ENCODE data around the gene LINGO3.

LINGO3 gene

DNA sequence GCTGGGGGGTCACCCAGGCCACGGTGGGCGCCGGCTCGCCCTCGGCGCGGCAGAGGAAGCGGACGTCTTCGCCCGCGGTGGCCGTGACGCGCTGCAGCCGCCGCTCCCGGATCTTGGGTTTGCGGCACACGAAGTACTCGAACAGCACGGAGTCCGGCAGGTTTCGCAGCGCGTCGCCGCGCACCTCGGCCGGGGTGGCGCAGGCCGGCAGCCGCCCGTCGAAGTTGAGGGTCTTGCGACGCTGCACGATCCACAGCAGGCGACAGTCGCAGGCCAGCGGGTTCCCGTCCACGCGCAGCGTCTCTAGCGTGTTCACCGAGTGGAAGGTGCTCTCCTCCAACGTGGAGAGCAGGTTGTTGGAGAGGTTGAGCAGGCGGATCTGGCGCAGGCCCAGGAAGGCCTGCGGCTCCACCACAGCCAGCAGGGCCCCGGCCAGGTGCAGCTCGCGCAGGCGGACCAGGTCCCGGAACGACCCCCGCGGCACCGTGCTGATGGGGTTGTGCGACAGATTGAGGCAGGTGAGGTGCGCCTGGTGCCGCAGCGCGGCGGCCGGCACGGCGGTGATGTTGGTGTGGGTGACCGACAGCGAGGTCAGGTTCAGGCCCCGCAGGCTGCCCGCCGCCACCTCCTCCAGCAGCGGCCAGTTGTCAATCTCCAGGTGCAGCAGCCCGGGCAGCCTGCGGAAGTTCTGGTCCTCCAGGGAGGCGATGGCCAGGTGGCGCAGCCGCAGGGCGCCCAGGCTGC is 17.3 kb downstream of the LINGO3 start:
- in situ Hi-C loops (cut with HindIII; ENCODE audit: low pct_ligation_motif_present, low sequenced_read_pairs): no loop called here
- H3K27ac ChIP-seq: no peak overlapping the region
- peaks cover 46% of the 10 kb centered on the region for H3K27me3 ChIP-seq (replicated peaks)
- TF ChIP-seq, protein P1, sequence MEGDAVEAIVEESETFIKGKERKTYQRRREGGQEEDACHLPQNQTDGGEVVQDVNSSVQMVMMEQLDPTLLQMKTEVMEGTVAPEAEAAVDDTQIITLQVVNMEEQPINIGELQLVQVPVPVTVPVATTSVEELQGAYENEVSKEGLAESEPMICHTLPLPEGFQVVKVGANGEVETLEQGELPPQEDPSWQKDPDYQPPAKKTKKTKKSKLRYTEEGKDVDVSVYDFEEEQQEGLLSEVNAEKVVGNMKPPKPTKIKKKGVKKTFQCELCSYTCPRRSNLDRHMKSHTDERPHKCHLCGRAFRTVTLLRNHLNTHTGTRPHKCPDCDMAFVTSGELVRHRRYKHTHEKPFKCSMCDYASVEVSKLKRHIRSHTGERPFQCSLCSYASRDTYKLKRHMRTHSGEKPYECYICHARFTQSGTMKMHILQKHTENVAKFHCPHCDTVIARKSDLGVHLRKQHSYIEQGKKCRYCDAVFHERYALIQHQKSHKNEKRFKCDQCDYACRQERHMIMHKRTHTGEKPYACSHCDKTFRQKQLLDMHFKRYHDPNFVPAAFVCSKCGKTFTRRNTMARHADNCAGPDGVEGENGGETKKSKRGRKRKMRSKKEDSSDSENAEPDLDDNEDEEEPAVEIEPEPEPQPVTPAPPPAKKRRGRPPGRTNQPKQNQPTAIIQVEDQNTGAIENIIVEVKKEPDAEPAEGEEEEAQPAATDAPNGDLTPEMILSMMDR (IDR thresholded peaks at IDR 0.05; ENCODE audit: low read depth, low read length, missing control alignments): no peak
- no peak overlapping the region for H3K4me3 ChIP-seq (ENCODE audit: low read depth, low read length)
- no peaks in the 10 kb centered on the region for H3K36me3 ChIP-seq (replicated peaks)
- DNase-seq: no peak

DNA sequence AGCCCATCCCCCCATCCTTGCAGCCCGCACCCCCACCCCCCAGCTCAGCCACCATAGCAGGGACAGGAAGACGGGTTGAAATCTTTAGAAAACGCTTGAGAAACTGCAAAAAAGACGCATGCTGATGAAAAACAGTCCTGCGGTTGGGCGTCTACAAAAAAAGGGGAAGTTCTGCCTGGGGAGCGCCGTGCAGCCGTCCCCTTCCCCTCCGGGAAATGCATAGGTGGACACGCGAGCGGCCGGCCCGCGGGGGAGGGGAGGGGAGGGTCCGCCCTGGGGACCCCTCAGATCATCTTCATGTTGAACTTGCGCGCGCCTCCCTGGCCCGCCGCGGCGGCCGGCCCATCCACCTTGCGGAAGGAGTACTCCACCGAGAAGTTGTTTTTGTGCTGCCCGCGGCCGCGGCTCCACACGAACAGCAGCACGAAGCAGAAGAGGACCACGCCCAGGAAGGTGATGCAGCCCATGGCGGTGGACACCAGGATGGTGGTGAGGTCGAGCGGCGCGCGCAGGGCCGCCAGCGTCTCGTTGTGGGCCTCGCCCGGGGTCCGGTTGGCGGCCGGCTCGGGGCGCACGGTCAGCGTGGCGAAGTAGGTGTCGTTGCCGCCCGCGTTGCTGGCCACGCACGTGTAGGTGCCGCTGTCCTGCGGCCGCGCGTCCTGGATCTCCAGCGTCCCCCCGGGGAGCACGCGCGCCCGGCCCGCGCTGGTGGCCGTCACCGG is 18.1 kb downstream of the LINGO3 start:
- Histone ChIP-seq H3K36me3 (replicated peaks) (no peaks in the 10 kb centered on the region), H3K4me3 (ENCODE audit: low read depth, low read length) (no peak overlapping the region), H3K27ac (no peak overlapping the region), H3K27me3 (replicated peaks) (peaks cover 46% of the 10 kb centered on the region)
- in situ Hi-C loops (cut with HindIII; ENCODE audit: low pct_ligation_motif_present, low sequenced_read_pairs): no loop called here
- TF ChIP-seq, protein P1 (IDR thresholded peaks at IDR 0.05; ENCODE audit: low read depth, low read length, missing control alignments): no peak
- no peak for DNase-seq

DNA sequence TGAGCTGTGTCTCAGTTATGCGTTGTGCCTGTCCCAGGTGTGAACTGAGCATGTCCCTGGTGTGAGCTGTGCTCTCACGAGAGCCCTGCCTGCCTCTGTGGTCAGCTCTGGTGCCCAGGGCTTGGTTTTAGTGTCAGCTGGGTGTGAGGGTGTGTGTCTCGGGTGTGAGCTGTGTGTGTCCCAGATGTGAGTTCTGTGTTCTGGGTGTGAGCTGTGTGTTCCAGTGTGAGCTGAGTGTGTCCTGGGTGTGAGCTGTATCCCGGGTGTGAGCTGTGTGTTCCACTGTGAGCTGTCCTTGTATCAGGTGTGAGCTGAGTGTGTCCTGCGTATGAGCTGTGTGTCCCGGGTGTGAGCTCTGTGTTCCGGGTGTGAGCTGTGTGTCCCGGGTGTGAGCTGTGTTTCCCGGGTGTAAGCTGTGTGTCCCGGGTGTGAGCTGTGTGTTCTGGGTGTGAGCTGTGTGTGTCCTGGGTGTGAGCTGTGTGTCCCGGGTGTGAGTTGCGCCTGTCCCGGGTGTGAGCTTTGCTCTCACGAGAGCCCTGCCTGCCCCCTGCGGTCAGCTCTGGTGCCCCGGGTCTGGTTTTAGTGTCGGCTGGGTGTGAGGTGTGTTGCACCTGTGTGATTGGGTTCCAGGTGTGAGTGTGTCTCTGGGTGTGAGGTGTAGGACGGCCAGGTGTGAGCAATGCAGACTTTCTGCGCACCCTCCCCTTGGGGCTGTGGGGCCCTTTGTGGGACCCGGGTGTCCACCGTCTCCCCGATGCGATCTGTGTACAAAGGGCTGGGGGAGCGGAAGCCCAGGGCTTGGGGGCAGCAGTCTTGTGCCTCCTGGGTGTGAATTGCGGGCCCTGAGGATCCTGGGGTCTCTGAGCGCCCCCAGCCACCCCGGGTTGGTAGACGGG is 18.9 kb downstream of the LINGO3 start:
- Histone ChIP-seq H3K27me3 (replicated peaks) (peaks cover 46% of the 10 kb centered on the region), H3K36me3 (replicated peaks) (no peaks in the 10 kb centered on the region), H3K27ac (no peak overlapping the region), H3K4me3 (ENCODE audit: low read depth, low read length) (no peak overlapping the region)
- DNase-seq: no peak
- TF ChIP-seq, protein P1 (IDR thresholded peaks at IDR 0.05; ENCODE audit: low read depth, low read length, missing control alignments): no peak
- in situ Hi-C loops (cut with HindIII; ENCODE audit: low pct_ligation_motif_present, low sequenced_read_pairs): no loop called here

DNA sequence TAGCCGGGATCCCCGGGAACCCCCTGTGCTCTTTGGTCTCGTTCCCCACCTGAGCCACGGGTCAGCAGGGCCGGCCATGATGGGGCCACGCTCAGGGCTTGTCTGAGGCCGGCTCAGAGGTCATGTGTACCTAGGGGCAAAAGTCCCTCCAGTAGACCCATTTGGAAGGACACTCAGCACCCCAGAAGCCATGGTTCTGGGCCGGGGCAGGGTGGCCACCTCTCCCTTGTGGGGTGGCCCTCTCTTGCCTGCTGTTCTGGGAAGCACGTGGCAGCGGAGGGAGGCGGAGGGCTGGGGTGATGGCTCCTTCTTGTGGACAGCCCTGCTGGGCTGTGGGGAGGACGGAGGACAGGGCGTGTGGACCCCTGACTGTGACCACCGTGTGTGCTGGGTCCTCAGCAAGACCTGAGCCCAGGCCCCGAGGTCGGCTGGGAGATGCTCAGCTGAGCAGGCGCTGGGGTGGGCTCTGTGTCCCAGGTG is 19.6 kb downstream of the LINGO3 start:
- in situ Hi-C loops (cut with HindIII; ENCODE audit: low pct_ligation_motif_present, low sequenced_read_pairs): no loop called here
- Histone ChIP-seq H3K36me3 (replicated peaks) (no peaks in the 10 kb centered on the region), H3K27ac (no peak overlapping the region), H3K4me3 (ENCODE audit: low read depth, low read length) (no peak overlapping the region), H3K27me3 (replicated peaks) (peaks cover 42% of the 10 kb centered on the region)
- no peak for DNase-seq
- TF ChIP-seq, protein P1 (IDR thresholded peaks at IDR 0.05; ENCODE audit: low read depth, low read length, missing control alignments): no peak

DNA sequence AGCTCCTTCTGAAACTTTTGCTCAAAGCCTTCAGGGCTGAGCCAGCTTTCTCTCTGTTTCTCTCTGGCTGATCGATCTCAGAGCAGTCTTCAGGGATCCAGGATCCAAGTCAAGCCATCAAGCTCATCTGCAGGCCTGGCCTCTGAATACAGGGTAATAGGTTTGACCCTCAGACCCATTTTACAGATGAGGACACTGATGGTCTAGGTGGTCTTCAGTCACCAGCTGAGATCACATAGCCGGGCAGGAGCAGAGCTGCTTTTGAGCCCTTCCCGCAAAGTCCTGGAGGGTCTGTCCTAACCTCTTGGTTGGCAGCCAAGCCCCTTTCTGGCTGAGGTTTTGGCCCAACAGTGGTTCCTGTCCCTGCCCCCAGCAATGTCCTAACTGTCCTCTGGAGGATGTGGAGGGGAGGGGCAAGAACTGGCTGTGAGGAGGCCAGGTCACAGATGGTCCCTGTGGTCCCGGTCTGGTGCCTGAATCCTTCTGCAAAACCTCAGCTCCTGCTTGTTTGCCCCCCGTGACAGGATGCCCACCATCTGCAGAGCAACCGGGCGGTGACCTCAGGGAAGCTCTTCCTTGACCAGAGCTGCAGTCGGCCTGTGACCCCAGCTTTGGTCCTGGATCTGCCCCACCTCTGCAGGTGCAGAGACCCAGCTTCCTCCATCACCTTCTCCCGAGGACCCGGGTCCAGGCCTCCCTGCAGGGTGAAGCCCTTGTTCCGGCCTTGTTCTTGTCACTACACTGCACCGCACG is 20.2 kb downstream of the LINGO3 start:
- no peak for DNase-seq
- TF ChIP-seq, protein P1 (IDR thresholded peaks at IDR 0.05; ENCODE audit: low read depth, low read length, missing control alignments): no peak
- H3K27me3 ChIP-seq (replicated peaks): peaks cover 39% of the 10 kb centered on the region
- no peak overlapping the region for H3K4me3 ChIP-seq (ENCODE audit: low read depth, low read length)
- H3K36me3 ChIP-seq (replicated peaks): no peaks in the 10 kb centered on the region
- no peak overlapping the region for H3K27ac ChIP-seq
- in situ Hi-C loops (cut with HindIII; ENCODE audit: low pct_ligation_motif_present, low sequenced_read_pairs): no loop called here
